GM10266 (cell line): ENCODE results near the gene ACP2.

Experiments used
- DNase-seq: peaks from one replicate; pipeline ENCODE4 v3.0.0; 2012; ENCODE audit errors: extremely low spot score
- CTCF ChIP-seq: IDR thresholded peaks from 2 replicates; pipeline ENCODE4 v1.5.1; 2012; ENCODE audit warnings: mild to moderate bottlenecking, low read depth; ENCODE audit not compliant: control insufficient read depth, insufficient read depth; ENCODE audit errors: missing control alignments

Gene ACP2

GRCh38 chr11:47282462-47282861 is 33.8 kb upstream of the ACP2 start:
- no peak for DNase-seq
- no peak for TF ChIP-seq CTCF

- TF ChIP-seq CTCF: no peak
- no peak for DNase-seq
Observed at GRCh38 chr11:47280860-47281259, 32.2 kb upstream of the ACP2 start.

- no peak for TF ChIP-seq CTCF
- no peak for DNase-seq
Observed at GRCh38 chr11:47280099-47280498, 31.5 kb upstream of the ACP2 start.

- no peak for DNase-seq
- TF ChIP-seq CTCF: no peak
Observed at GRCh38 chr11:47278769-47279168, 30.2 kb upstream of the ACP2 start.

- TF ChIP-seq CTCF: no peak
Observed at GRCh38 chr11:47278058-47278457, 29.4 kb upstream of the ACP2 start.

GRCh38 chr11:47276923-47277322 is 28.3 kb upstream of the ACP2 start:
- no peak for DNase-seq
- no peak for TF ChIP-seq CTCF

More at GRCh38 chr11:47278058-47278457, 29.4 kb upstream of the ACP2 start:
- DNase-seq: no peak

- no peak for DNase-seq
- no peak for TF ChIP-seq CTCF
Observed at GRCh38 chr11:47274495-47275235, 26.1 kb upstream of the ACP2 start.
